Vagina (tissue), 2 donors: ENCODE results near the gene CCDC89.

Source experiments
- POLR2A ChIP-seq, 2 donors: fragments of 450-650 bp; IDR thresholded peaks; one replicate each; pipeline ENCODE4 v1.6.1; 2017; ENCODE audit warnings: antibody characterized with exemption in 2 of 2, mild to moderate bottlenecking in 2 of 2, moderate library complexity in 2 of 2
- POLR2AphosphoS5 ChIP-seq, 2 donors: sonication (generic); formaldehyde crosslinking; IDR thresholded peaks; one replicate each; pipeline ENCODE4 v1.9.0; 2017; ENCODE audit warnings: antibody characterized with exemption in 2 of 2, mild to moderate bottlenecking in 2 of 2, low read depth in 1 of 2; ENCODE audit not compliant: insufficient read depth in 1 of 2
- TF ChIP-seq, protein P1 (sequence below), 3 experiments: fragments of 450-650 bp in 2 of 3; fragments of 200-600 bp in 1 of 3; sonication (generic) in 1 of 3; IDR thresholded peaks; one replicate each; pipeline ENCODE4 v1.5.1; 2017 to 2019; ENCODE audit warnings: antibody characterized with exemption in 3 of 3, mild to moderate bottlenecking in 2 of 3, moderate library complexity in 2 of 3

DNA sequence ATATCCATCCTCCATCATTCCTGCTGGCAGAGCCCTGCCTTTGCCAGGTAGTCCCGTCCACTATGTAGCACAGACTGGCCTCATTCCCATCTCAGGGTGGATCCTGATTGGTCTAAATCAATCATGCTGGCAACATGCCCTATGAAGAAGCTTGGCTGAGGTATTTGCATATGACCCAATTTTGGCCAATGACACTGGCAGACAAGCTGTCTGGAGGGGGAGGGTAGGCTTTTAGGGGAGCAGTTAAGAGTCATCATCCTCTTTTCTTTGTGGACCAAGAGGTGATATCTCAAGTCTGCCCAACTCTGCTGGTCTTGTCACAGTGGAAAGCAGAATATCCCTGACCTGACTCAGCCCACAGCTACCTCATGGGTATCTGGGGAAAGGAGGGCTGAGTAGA is 5.1 kb downstream of the CCDC89 start:
- TF ChIP-seq POLR2AphosphoS5 (IDR thresholded peaks at IDR 0.05; ENCODE audit: insufficient read depth in 1 of 2, low read depth in 1 of 2): no peak
- TF ChIP-seq, protein P1, sequence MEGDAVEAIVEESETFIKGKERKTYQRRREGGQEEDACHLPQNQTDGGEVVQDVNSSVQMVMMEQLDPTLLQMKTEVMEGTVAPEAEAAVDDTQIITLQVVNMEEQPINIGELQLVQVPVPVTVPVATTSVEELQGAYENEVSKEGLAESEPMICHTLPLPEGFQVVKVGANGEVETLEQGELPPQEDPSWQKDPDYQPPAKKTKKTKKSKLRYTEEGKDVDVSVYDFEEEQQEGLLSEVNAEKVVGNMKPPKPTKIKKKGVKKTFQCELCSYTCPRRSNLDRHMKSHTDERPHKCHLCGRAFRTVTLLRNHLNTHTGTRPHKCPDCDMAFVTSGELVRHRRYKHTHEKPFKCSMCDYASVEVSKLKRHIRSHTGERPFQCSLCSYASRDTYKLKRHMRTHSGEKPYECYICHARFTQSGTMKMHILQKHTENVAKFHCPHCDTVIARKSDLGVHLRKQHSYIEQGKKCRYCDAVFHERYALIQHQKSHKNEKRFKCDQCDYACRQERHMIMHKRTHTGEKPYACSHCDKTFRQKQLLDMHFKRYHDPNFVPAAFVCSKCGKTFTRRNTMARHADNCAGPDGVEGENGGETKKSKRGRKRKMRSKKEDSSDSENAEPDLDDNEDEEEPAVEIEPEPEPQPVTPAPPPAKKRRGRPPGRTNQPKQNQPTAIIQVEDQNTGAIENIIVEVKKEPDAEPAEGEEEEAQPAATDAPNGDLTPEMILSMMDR (IDR thresholded peaks at IDR 0.05): no peak
- no peak for TF ChIP-seq POLR2A (IDR thresholded peaks at IDR 0.05)
